ENCODE measurements around the gene ARHGAP22. TPM values are rescaled to one million over a fixed set of nuclear protein-coding genes. Genes with fewer than 3 reads are reported as not detected.

The ARHGAP22 gene
- total and polyA plus RNA-seq, 8 donors, result 2.2 to 10.4 (median 2.8) TPM

- Histone ChIP-seq H3K4me1 (peaks cover 0 to 3% of the 10 kb centered on the region in 2 donors), H3K27me3 (no peaks in the 10 kb centered on the region), H3K9me3 (no peaks in the 10 kb centered on the region), H3K36me3 (no peaks in the 10 kb centered on the region), H3K4me3 (no peak overlapping the region), H3K27ac (no peak overlapping the region)
- intact Hi-C loops (cut with DNase I), result loop anchor here in 1 of 2 donors (5.0 kb wide), 1 partner anchor 103 kb away; no protein-coding TSS in a partner anchor
- DNase-seq (no peak), ATAC-seq (no peak)
- TF ChIP-seq, protein P1, sequence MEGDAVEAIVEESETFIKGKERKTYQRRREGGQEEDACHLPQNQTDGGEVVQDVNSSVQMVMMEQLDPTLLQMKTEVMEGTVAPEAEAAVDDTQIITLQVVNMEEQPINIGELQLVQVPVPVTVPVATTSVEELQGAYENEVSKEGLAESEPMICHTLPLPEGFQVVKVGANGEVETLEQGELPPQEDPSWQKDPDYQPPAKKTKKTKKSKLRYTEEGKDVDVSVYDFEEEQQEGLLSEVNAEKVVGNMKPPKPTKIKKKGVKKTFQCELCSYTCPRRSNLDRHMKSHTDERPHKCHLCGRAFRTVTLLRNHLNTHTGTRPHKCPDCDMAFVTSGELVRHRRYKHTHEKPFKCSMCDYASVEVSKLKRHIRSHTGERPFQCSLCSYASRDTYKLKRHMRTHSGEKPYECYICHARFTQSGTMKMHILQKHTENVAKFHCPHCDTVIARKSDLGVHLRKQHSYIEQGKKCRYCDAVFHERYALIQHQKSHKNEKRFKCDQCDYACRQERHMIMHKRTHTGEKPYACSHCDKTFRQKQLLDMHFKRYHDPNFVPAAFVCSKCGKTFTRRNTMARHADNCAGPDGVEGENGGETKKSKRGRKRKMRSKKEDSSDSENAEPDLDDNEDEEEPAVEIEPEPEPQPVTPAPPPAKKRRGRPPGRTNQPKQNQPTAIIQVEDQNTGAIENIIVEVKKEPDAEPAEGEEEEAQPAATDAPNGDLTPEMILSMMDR (IDR thresholded peaks at IDR 0.05), result no peak
Measured at GRCh38 chr10:48554246-48554645, 50.6 kb downstream of the ARHGAP22 start.

DNA sequence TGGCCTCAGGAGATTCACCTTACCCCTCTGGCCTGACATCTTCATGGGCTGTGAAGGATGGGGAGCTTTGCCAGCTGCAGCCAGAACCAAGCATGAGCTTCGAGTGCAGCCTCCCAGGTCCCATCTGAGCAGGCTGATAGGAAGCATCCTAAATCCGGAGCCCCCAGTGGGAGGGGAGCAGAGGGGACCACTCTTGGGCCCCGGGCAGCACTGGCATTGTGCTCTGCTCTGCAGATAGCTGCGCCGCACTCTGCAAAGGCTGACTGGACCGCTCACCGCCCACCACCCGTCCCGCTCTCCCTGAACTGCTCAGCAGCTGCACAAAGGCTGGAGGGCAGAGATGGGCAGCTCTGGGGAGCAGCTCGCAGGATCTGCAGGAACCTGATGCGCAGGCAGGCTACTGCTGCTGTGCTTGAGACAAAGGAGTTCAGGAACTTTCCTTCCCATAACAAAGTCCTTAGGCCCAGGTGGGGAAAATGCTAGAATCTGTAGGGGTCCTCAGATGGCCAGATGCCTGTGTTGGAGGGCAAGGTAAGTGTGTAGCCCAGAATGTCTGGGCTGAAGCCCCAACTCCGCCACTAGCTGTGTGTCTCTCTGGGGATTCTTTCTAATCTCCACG, 51.8 kb downstream of the ARHGAP22 start:
- no peaks in the 10 kb centered on the region for H3K36me3 ChIP-seq
- H3K4me1 ChIP-seq, result peaks cover 0 to 3% of the 10 kb centered on the region in 2 donors
- intact Hi-C loops (cut with DNase I), result loop anchor here in 1 of 2 donors (5.0 kb wide), 1 partner anchor 104 kb away; no protein-coding TSS in a partner anchor
- no peak overlapping the region for H3K4me3 ChIP-seq
- H3K9me3 ChIP-seq, result no peaks in the 10 kb centered on the region
- ATAC-seq (no peak), DNase-seq (no peak)
- H3K27me3 ChIP-seq, result no peaks in the 10 kb centered on the region
- TF ChIP-seq, protein P1 (IDR thresholded peaks at IDR 0.05), result no peak
- no peak overlapping the region for H3K27ac ChIP-seq

DNA sequence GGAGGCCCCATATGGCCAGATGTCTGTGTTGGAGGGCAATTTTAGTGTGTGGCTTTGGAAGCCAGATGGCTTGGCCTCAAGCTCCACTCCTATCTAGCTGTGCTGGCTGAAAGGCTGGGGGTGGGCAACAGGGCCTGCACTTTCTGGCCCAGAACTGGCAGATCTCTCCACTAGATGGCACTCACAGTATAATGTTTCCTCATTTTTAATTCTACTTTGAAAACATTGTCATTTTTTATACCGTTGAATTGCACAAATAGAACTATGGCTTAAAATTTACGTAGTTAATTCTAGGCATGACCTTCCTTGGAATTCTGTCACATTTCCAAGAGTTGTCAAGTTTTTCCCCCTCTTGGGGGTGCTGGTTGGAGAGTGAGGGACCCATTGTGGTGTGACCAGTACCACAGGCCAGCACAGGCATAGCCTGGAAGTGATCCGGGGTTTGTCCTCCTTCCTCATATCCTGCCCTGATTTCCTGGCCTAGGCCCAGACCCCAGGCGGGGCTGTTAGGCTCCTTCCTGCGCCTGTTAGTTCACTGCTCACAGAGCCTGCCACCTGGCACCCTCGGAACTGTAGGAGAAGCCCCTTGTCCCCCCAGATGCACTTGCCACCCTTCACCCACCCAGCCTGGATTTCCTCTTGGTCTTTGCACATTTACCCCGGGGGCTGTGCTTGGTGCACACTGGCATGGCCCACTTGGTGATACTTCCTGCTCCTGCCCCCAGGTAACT, 52.8 kb downstream of the ARHGAP22 start:
- Histone ChIP-seq H3K36me3 (no peaks in the 10 kb centered on the region), H3K9me3 (no peaks in the 10 kb centered on the region), H3K27me3 (no peaks in the 10 kb centered on the region), H3K4me1 (peaks cover 0 to 3% of the 10 kb centered on the region in 2 donors), H3K4me3 (no peak overlapping the region), H3K27ac (no peak overlapping the region)
- DNase-seq, result peak in 2 of 4 donors; percentile 49 to 65
- peak; percentile 84 for ATAC-seq
- TF ChIP-seq, protein P1 (IDR thresholded peaks at IDR 0.05), result peak; percentile 45 to 83
- intact Hi-C loops (cut with DNase I), result loop anchor here in 1 of 2 donors (5.0 kb wide), 1 partner anchor 105 kb away; no protein-coding TSS in a partner anchor

- TF ChIP-seq, protein P1 (IDR thresholded peaks at IDR 0.05), result no peak
- Histone ChIP-seq H3K4me1 (peaks cover 0 to 3% of the 10 kb centered on the region in 2 donors), H3K4me3 (no peak overlapping the region), H3K27ac (no peak overlapping the region), H3K27me3 (no peaks in the 10 kb centered on the region), H3K9me3 (no peaks in the 10 kb centered on the region), H3K36me3 (no peaks in the 10 kb centered on the region)
- DNase-seq, result no peak
- intact Hi-C loops (cut with DNase I), result loop anchor here in 1 of 2 donors (5.0 kb wide), 1 partner anchor 106 kb away; no protein-coding TSS in a partner anchor
- no peak for ATAC-seq
Measured at GRCh38 chr10:48550977-48551376, 53.9 kb downstream of the ARHGAP22 start.

DNA sequence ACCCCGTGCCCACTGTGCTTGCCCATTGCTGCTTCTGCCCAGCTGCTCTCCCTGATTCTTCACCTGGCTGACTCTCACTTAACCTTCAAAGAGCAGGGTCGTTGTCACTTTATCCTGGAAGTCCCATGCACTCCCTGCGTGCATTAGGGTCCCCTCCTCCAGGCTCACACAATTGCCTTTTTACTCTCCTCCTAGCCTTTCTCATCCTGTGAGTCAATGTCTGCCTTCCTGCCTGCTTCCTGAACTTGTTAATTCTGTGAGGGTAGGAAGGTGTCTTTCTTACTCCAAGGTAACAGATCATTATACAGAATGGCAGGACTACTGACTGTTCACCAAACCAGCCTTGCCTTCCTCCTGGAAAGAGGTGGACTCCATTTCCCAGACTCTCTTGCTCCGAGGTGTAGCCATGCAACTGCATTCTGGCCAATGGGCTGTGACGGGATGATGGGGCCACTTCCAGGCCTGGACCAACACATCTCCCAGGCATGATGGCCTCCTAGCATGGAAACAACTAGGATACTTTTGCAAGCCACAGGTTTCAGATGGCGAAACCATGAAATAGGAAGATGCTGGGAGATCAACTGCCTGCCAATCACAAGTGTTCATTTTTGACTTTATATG, 54.7 kb downstream of the ARHGAP22 start:
- Histone ChIP-seq H3K36me3 (no peaks in the 10 kb centered on the region), H3K4me1 (peaks cover 0 to 3% of the 10 kb centered on the region in 2 donors), H3K4me3 (no peak overlapping the region), H3K27me3 (no peaks in the 10 kb centered on the region), H3K27ac (no peak overlapping the region), H3K9me3 (no peaks in the 10 kb centered on the region)
- DNase-seq (no peak), ATAC-seq (no peak)
- intact Hi-C loops (cut with DNase I), result loop anchor here in 1 of 2 donors (5.0 kb wide), 1 partner anchor 107 kb away; no protein-coding TSS in a partner anchor
- TF ChIP-seq, protein P1 (IDR thresholded peaks at IDR 0.05), result no peak
